Thyroid gland (tissue), 4 donors: ENCODE results near the gene AGT.

Experiments
- POLR2A ChIP-seq, 2 donors: fragments of 450-650 bp; IDR thresholded peaks; one replicate each; pipeline ENCODE4 v1.6.1; 2017; ENCODE audit warnings: antibody characterized with exemption in 2 of 2, mild to moderate bottlenecking in 2 of 2, moderate library complexity in 1 of 2
- TF ChIP-seq, protein P1 (sequence below), 6 experiments: fragments of 200-600 bp in 3 of 6; fragments of 450-650 bp in 3 of 6; sonication (generic) in 3 of 6; IDR thresholded peaks; one replicate each; pipeline ENCODE4 v1.5.1; 2016 to 2019; ENCODE audit warnings: antibody characterized with exemption in 6 of 6, mild to moderate bottlenecking in 2 of 6, inconsistent platforms in 1 of 6, moderate library complexity in 1 of 6

DNA sequence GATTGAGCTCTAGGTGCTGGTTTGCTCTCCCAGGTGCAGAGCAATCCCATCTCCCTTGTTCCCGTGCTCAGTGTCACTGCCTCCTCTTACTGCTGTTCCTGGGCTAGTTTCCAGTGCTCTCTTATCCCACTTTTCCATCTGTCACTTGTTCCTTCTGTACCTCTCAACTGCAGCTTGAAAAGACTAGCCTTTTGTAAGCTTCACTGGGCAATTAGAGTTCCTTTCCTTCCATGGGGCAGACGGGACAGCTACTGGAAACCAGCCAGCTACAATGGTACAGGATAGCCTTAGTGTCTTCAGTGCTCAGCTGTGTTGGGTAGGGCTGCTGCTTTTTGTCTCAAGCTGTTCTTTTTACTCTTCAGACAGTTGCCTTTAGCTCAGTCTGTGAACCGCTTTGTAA lies 31.6 kb downstream of the AGT start:
- TF ChIP-seq, protein P1, sequence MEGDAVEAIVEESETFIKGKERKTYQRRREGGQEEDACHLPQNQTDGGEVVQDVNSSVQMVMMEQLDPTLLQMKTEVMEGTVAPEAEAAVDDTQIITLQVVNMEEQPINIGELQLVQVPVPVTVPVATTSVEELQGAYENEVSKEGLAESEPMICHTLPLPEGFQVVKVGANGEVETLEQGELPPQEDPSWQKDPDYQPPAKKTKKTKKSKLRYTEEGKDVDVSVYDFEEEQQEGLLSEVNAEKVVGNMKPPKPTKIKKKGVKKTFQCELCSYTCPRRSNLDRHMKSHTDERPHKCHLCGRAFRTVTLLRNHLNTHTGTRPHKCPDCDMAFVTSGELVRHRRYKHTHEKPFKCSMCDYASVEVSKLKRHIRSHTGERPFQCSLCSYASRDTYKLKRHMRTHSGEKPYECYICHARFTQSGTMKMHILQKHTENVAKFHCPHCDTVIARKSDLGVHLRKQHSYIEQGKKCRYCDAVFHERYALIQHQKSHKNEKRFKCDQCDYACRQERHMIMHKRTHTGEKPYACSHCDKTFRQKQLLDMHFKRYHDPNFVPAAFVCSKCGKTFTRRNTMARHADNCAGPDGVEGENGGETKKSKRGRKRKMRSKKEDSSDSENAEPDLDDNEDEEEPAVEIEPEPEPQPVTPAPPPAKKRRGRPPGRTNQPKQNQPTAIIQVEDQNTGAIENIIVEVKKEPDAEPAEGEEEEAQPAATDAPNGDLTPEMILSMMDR (IDR thresholded peaks at IDR 0.05), result no peak
- TF ChIP-seq POLR2A (IDR thresholded peaks at IDR 0.05), result no peak
